GM13977 (cell line): ENCODE data around the gene UGT1A5.

Experiments used
- DNase-seq: peaks from one replicate; pipeline ENCODE4 v3.0.0; 2012; ENCODE audit warnings: low spot score
- CTCF ChIP-seq: IDR thresholded peaks from 2 replicates; pipeline ENCODE4 v1.5.1; 2012; ENCODE audit warnings: mild to moderate bottlenecking, control low read depth; ENCODE audit not compliant: insufficient read depth; ENCODE audit errors: extremely low read depth, missing control alignments
- in situ Hi-C: fragments of 300-500 bp; cut with MboI; formaldehyde crosslinking; loops from one replicate; pipeline ENCODE4 v1.12.0; 2022; ENCODE audit warnings: low sequenced_read_pairs, low pct_unique_long_range_greater_than_20kb, mixed read lengths, inconsistent platforms; ENCODE audit not compliant: unreplicated experiment

The UGT1A5 gene

GRCh38 chr2:233821709-233822100 is 109.0 kb downstream of the UGT1A5 start:
- no peak for DNase-seq
- in situ Hi-C loops = no loop called here
- TF ChIP-seq CTCF = no peak

- no peak for TF ChIP-seq CTCF
- in situ Hi-C loops = no loop called here
- DNase-seq = no peak
Observed at GRCh38 chr2:233822101-233822771, 109.5 kb downstream of the UGT1A5 start.
